GM19372 (cell line): Measurements from ENCODE around the gene LRIT2.

Experiments used
- ATAC-seq: cut with Tn5 transposase; IDR thresholded peaks from one replicate; pipeline ENCODE4 v1.9.1; 2021; ENCODE audit warnings: mild to moderate bottlenecking, low read depth, moderate library complexity; ENCODE audit not compliant: unreplicated experiment

LRIT2 gene

GRCh38 chr10:84208023-84208422, 17.3 kb downstream of the LRIT2 start:
- no peak for ATAC-seq

- ATAC-seq: no peak
Measured at GRCh38 chr10:84205853-84206525, 19.4 kb downstream of the LRIT2 start.

GRCh38 chr10:84205049-84205852, 20.1 kb downstream of the LRIT2 start:
- peak; percentile 81 for ATAC-seq

- no peak for ATAC-seq
Measured at GRCh38 chr10:84204610-84205009, 20.7 kb downstream of the LRIT2 start.

- peak; percentile 72 for ATAC-seq
Measured at GRCh38 chr10:84204122-84204521, 21.2 kb downstream of the LRIT2 start.

GRCh38 chr10:84202349-84202748, 23.0 kb downstream of the LRIT2 start:
- ATAC-seq: no peak

- no peak for ATAC-seq
Measured at GRCh38 chr10:84201682-84202081, 23.7 kb downstream of the LRIT2 start.

GRCh38 chr10:84201244-84201606, 24.1 kb downstream of the LRIT2 start:
- ATAC-seq: no peak

GRCh38 chr10:84200537-84201243, 24.7 kb downstream of the LRIT2 start:
- no peak for ATAC-seq

- ATAC-seq: no peak
Measured at GRCh38 chr10:84198206-84198915, 27.0 kb downstream of the LRIT2 start.

GRCh38 chr10:84197643-84198042, 27.7 kb downstream of the LRIT2 start:
- no peak for ATAC-seq

GRCh38 chr10:84196941-84197340, 28.4 kb downstream of the LRIT2 start:
- ATAC-seq: no peak

GRCh38 chr10:84196083-84196482, 29.3 kb downstream of the LRIT2 start:
- ATAC-seq: no peak

GRCh38 chr10:84195044-84195830, 30.1 kb downstream of the LRIT2 start:
- ATAC-seq: no peak

GRCh38 chr10:84194424-84195043, 30.8 kb downstream of the LRIT2 start, which contains the start of gene CDHR1:
Gene CDHR1 (plus strand): TSS chr10:84194537. CDS start chr10:84194761, 224 bp downstream.
- peak; percentile 82 for ATAC-seq

GRCh38 chr10:84193846-84194423, 31.4 kb downstream of the LRIT2 start:
- ATAC-seq: no peak

- ATAC-seq: no peak
Measured at GRCh38 chr10:84193327-84193726, 32.0 kb downstream of the LRIT2 start.

GRCh38 chr10:84191106-84191505, 34.2 kb downstream of the LRIT2 start:
- ATAC-seq: no peak

GRCh38 chr10:84190621-84191020, 34.7 kb downstream of the LRIT2 start:
- ATAC-seq: no peak
